HepG2 (cell line): ENCODE results near the gene FAM83G. TPM values are rescaled to one million over a fixed set of nuclear protein-coding genes. Genes with fewer than 3 reads are reported as not detected.
"Not testable (repeated sequence)": the region's sequence is repeated elsewhere in the genome, so short reads cannot be mapped to it uniquely, and the experiment has no call there.

Source experiments
- ATAC-seq: fragments of 200-7000 bp; cut with Tn5 transposase; 3 replicates; pipeline ENCODE4 v1.9.1; 2020; ENCODE audit warnings: mild to moderate bottlenecking, moderate library complexity
- BruUV-seq: library from RNA; stranded (reverse); fragments of 400-500 nt; replicated peaks from 2 replicates; lab custom pipeline; 2021; lab: Mats Ljungman, UMichigan
- CTCF ChIA-PET: fragments of 300-600 bp; formaldehyde crosslinking; extraction: SDS; loops from one replicate; lab custom pipeline; 2021; ENCODE audit warnings: low total read pairs, inconsistent platforms, low intra/inter-chr PET ratio; lab: Yijun Ruan, JAX
- POLR2A ChIA-PET: fragments of 350-600 bp; sonication (Branson Sonifier 250); formaldehyde crosslinking; loops from one replicate; lab custom pipeline; 2020; ENCODE audit warnings: antibody characterized with exemption, inconsistent platforms; lab: Yijun Ruan, JAX
- DNase-seq: peaks from one replicate; pipeline ENCODE4 v3.0.0-alpha.2; 2015; ENCODE audit warnings: low spot score
- FAIRE-seq: peaks from 3 replicates; lab custom pipeline; 2011; peaks lifted over from hg19 to GRCh38; lab: Jason Lieb, UNC
- H2AFZ ChIP-seq: one replicate; pipeline ENCODE4 v1.6.1; 2011; ENCODE audit warnings: low read length, inconsistent platforms
- H3K27ac ChIP-seq: fragments of 300-600 bp; 3 replicates; pipeline ENCODE4 v1.8.0; 2011; ENCODE audit warnings: mixed run types, mild to moderate bottlenecking, mixed read lengths, low read length, inconsistent platforms; ENCODE audit not compliant: insufficient read depth; ENCODE audit errors: extremely low read length
- H3K27me3 ChIP-seq, 2 experiments: fragments of 200-600 bp in 1 of 2; 2 replicates in 1 of 2; 3 replicates in 1 of 2; pipeline versions ENCODE4 v1.6.0 to v1.8.0; 2011; ENCODE audit warnings: low read length in 2 of 2, mild to moderate bottlenecking in 2 of 2, moderate library complexity in 2 of 2, inconsistent platforms in 1 of 2; ENCODE audit not compliant: insufficient read depth in 2 of 2, control insufficient read depth in 1 of 2
- H3K36me3 ChIP-seq, 2 experiments: fragments of 200-600 bp in 1 of 2; replicated peaks in 1 of 2; 2 replicates in 1 of 2; 3 replicates in 1 of 2; pipeline versions ENCODE4 v1.5.1 to v1.8.0; 2011; ENCODE audit warnings: low read length in 2 of 2, inconsistent platforms in 1 of 2; ENCODE audit not compliant: insufficient read depth in 2 of 2, control insufficient read depth in 1 of 2
- H3K4me1 ChIP-seq: 2 replicates; pipeline ENCODE4 v1.5.1; 2012; ENCODE audit warnings: low read length, inconsistent platforms; ENCODE audit not compliant: insufficient read depth
- H3K4me2 ChIP-seq: 2 replicates; pipeline ENCODE4 v1.6.0; 2011; ENCODE audit warnings: low read depth, low read length, inconsistent platforms
- H3K4me3 ChIP-seq, 3 experiments: fragments of 200-600 bp in 1 of 3; sonication (generic), shearing (Covaris generic) in 1 of 3; replicated peaks in 1 of 3; 2 replicates each; pipeline ENCODE4 v1.5.1; 2011 to 2016; ENCODE audit warnings: low read length in 3 of 3, inconsistent platforms in 2 of 3, low read depth in 2 of 3, mild to moderate bottlenecking in 2 of 3, control low read depth in 1 of 3, mixed read lengths in 1 of 3; ENCODE audit not compliant: insufficient read depth in 1 of 3
- H3K79me2 ChIP-seq: one replicate; pipeline ENCODE4 v1.6.1; 2011; ENCODE audit warnings: low read length, inconsistent platforms; ENCODE audit not compliant: insufficient read depth
- H3K9ac ChIP-seq: 2 replicates; pipeline ENCODE4 v1.6.0; 2011; ENCODE audit warnings: mild to moderate bottlenecking, low read depth, low read length, inconsistent platforms; ENCODE audit not compliant: insufficient read depth
- H3K9me3 ChIP-seq: 2 replicates; pipeline ENCODE4 v1.5.1; 2012; ENCODE audit warnings: mild to moderate bottlenecking, low read length
- H4K20me1 ChIP-seq: 2 replicates; pipeline ENCODE4 v1.6.0; 2011; ENCODE audit warnings: inconsistent platforms, mild to moderate bottlenecking, low read length, moderate library complexity; ENCODE audit not compliant: insufficient read depth
- TEAD3 ChIP-seq: optimal IDR thresholded peaks from 2 replicates; pipeline ENCODE3; 2016; ENCODE audit warnings: borderline replicate concordance
- ZNF646 ChIP-seq: sonication (generic); formaldehyde crosslinking; IDR thresholded peaks from 2 replicates; pipeline ENCODE4 v1.9.0; 2021; ENCODE audit warnings: mild to moderate bottlenecking, missing genetic modification reagents
- WGBS: methylation state at CpG from one replicate; pipeline ENCODE4 v1.1.6; 2017; ENCODE audit warnings: low lambda C conversion rate; 5-methylcytosine and 5-hydroxymethylcytosine counted together
- in situ Hi-C: cut with HindIII; loops from 2 replicates; pipeline ENCODE4 v1.10.0; 2017; ENCODE audit warnings: low pct_unique_long_range_greater_than_20kb; ENCODE audit not compliant: extremely low pct_ligation_motif_present
- intact Hi-C: fragments of 100-400 bp; cut with micrococcal nuclease; formaldehyde crosslinking; loops from one replicate; pipeline ENCODE4 v1.10.0; 2022; ENCODE audit not compliant: unreplicated experiment
- polyA plus RNA-seq, 8 experiments: library from polyadenylated mRNA; depleted of rRNA in 3 of 8; stranded (reverse) in 7 of 8; unstranded in 1 of 8; fragments of >200 nt; fragmentation: Illumina TruSeq in 4 of 8; extraction: Trizol in 4 of 8; gene quantifications; 2 replicates each; pipeline versions ENCODE4 v1.2.1 to v1.2.3, GENCODE V29; 2011 to 2016; ENCODE audit warnings: low read depth in 4 of 8, missing spikeins in 1 of 8, mixed read lengths in 1 of 8; ENCODE audit not compliant: insufficient read depth in 1 of 8
- total RNA-seq, 5 experiments: library from RNA; depleted of rRNA; stranded (reverse); fragments of >200 nt; fragmentation: Illumina TruSeq; extraction: Trizol; gene quantifications; 2 replicates each; pipeline ENCODE4 v1.2.3, GENCODE V29; 2016; ENCODE audit warnings: low read depth in 1 of 5

FAM83G gene
- total and polyA plus RNA-seq, 2 of the 13 experiments (the other 11 are each of a cell fraction or from before 2014, with no cell fraction given): 13.7 to 18.6 TPM

DNA sequence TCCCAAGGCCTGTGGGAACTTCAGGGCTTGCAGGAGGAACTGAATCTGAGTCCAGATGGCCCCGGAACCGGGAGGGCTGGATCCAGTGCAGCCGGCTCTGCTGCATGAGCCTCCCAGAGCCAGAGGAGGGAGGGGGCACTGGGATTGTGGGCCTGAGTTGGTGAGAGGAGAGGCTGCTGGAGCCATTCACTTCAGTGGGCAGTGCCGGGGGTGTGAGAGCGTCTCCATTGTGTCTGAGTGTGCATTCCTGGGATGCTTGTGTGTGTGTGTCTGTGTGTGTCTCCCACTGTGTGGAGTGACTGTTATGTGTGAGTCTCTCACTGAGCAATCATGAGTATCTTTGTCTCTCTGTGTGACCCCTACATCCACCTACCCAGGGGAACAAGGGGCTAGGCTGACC lies 25.2 kb upstream of the FAM83G start:
- H3K79me2 ChIP-seq, H3K9me3 ChIP-seq, H4K20me1 ChIP-seq, H3K4me1 ChIP-seq, DNase-seq, FAIRE-seq, H3K4me2 ChIP-seq, in situ Hi-C loops, intact Hi-C loops, CTCF ChIA-PET, BruUV-seq, ATAC-seq, H3K27me3 ChIP-seq, H2AFZ ChIP-seq, H3K27ac ChIP-seq, H3K4me3 ChIP-seq, POLR2A ChIA-PET, H3K9ac ChIP-seq, H3K36me3 ChIP-seq: not testable (repeated sequence)
- TF ChIP-seq TEAD3 (CRISPR knock-in tag) (peak; percentile 22), ZNF646 (CRISPR knock-in tag) (peak; percentile 39; the same call in 1 of the 2 replicates)
- 50% methylated on average over 1 of the region's 5 CpGs for WGBS

DNA sequence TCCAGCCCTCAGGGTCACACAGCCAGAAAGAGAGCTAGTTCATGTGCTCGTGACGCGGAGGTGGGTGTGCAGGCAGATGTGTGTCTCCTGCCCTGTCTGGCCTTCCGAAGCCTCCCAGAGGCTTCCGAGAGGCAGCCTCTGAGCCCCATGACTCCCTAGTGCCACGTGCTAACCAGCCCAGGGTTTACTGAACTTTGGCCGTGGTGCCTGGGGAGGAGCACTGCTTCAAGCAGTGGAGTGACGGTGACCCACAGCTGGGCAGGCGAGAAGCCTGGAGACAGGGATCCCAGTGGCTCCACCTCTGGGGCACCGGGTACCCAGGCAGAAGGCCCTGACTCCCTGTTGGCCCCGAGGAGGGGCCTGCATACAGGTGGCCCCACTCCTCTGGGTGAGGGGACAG lies 24.1 kb upstream of the FAM83G start:
- intact Hi-C loops, DNase-seq, H3K4me1 ChIP-seq, H2AFZ ChIP-seq, H3K9ac ChIP-seq, H3K27ac ChIP-seq, H3K79me2 ChIP-seq, CTCF ChIA-PET, POLR2A ChIA-PET, H3K27me3 ChIP-seq, H3K36me3 ChIP-seq, H3K4me2 ChIP-seq, BruUV-seq, in situ Hi-C loops, H3K4me3 ChIP-seq, H4K20me1 ChIP-seq, H3K9me3 ChIP-seq: not testable (repeated sequence)
- ATAC-seq: peak; percentile 48
- WGBS: no CpG with 5 or more reads among the region's 11 CpGs
- FAIRE-seq: peak; percentile 92
